H1 (cell line): ENCODE measurements around the gene PRKAA2. TPM values are rescaled to one million over a fixed set of nuclear protein-coding genes. Genes with fewer than 3 reads are reported as not detected.

Source experiments
- CTCF ChIA-PET: fragments of 300-600 bp; sonication (Branson Sonifier 250); formaldehyde crosslinking; loops from one replicate; lab custom pipeline; 2021; ENCODE audit not compliant: partially characterized antibody; lab: Charles Lee
- POLR2A ChIA-PET: fragments of 300-600 bp; sonication (Branson Sonifier 250); formaldehyde crosslinking; loops from one replicate; lab custom pipeline; 2021; ENCODE audit warnings: inconsistent platforms; ENCODE audit not compliant: partially characterized antibody; lab: Charles Lee
- DNase-seq, 2 experiments: peaks; one replicate each; pipeline versions ENCODE4 v3.0.0 to v3.0.0-alpha.2; 2010 to 2022; ENCODE audit warnings: low spot score in 2 of 2, low read depth in 1 of 2, mixed read lengths in 1 of 2
- FAIRE-seq: peaks from 2 replicates; lab custom pipeline; 2011; peaks lifted over from hg19 to GRCh38; lab: Jason Lieb, UNC
- H2AFZ ChIP-seq: 2 replicates; pipeline ENCODE4 v1.8.1; 2012; ENCODE audit warnings: low read length, inconsistent platforms
- H2AK5ac ChIP-seq: 2 replicates; pipeline ENCODE4 v1.6.1; 2013; ENCODE audit warnings: low read depth, low read length
- H2BK120ac ChIP-seq: replicated peaks from 2 replicates; pipeline ENCODE3; 2013; ENCODE audit warnings: low read depth, low read length, inconsistent platforms
- H2BK12ac ChIP-seq: 2 replicates; pipeline ENCODE4 v1.6.1; 2013; ENCODE audit warnings: low read depth, low read length
- H2BK15ac ChIP-seq: 2 replicates; pipeline ENCODE4 v1.6.1; 2013; ENCODE audit warnings: low read length
- H2BK20ac ChIP-seq: 2 replicates; pipeline ENCODE4 v1.6.1; 2013; ENCODE audit warnings: low read length
- H2BK5ac ChIP-seq: 2 replicates; pipeline ENCODE4 v1.6.1; 2013; ENCODE audit warnings: low read depth, low read length
- H3K14ac ChIP-seq: 2 replicates; pipeline ENCODE4 v1.6.1; 2013; ENCODE audit warnings: inconsistent platforms; ENCODE audit not compliant: insufficient read length
- H3K18ac ChIP-seq: 2 replicates; pipeline ENCODE4 v1.6.1; 2013; ENCODE audit warnings: low read length; ENCODE audit errors: extremely low read depth
- H3K23ac ChIP-seq: 2 replicates; pipeline ENCODE4 v1.6.1; 2013; ENCODE audit warnings: inconsistent platforms; ENCODE audit not compliant: insufficient read length
- H3K23me2 ChIP-seq: 2 replicates; pipeline ENCODE4 v1.6.1; 2013; ENCODE audit warnings: low read depth, low read length
- H3K27ac ChIP-seq: 2 replicates; pipeline ENCODE4 v1.6.1; 2011; ENCODE audit warnings: low read depth, low read length, inconsistent platforms
- H3K27me3 ChIP-seq, 4 experiments: replicated peaks in 1 of 4; 1 replicate in 1 of 4; 2 replicates in 3 of 4; pipeline versions ENCODE4 v1.6.1 to v1.8.1; 2011 to 2013; ENCODE audit warnings: low read length in 3 of 4, mild to moderate bottlenecking in 3 of 4, inconsistent platforms in 2 of 4, mixed read lengths in 2 of 4, moderate library complexity in 1 of 4; ENCODE audit not compliant: control insufficient read depth in 3 of 4, insufficient read depth in 3 of 4; ENCODE audit errors: extremely low read depth in 1 of 4
- H3K36me3 ChIP-seq, 4 experiments: 2 replicates each; pipeline versions ENCODE4 v1.6.1 to v1.8.1; 2011 to 2013; ENCODE audit warnings: mild to moderate bottlenecking in 4 of 4, low read length in 3 of 4, moderate library complexity in 2 of 4, control low read depth in 1 of 4, inconsistent platforms in 1 of 4; ENCODE audit not compliant: insufficient read depth in 4 of 4, control insufficient read depth in 2 of 4
- H3K4ac ChIP-seq: replicated peaks from 2 replicates; pipeline ENCODE3; 2013; ENCODE audit warnings: low read length, low read depth, mixed read lengths, inconsistent platforms; ENCODE audit not compliant: insufficient read length
- H3K4me1 ChIP-seq, 4 experiments: replicated peaks in 1 of 4; 1 replicate in 1 of 4; 2 replicates in 3 of 4; pipeline versions ENCODE4 v1.6.1 to v1.8.1; 2011 to 2013; ENCODE audit warnings: low read length in 3 of 4, inconsistent platforms in 2 of 4, mixed read lengths in 1 of 4; ENCODE audit not compliant: insufficient read depth in 4 of 4, control insufficient read depth in 3 of 4
- H3K4me2 ChIP-seq, 2 experiments: 2 replicates each; pipeline versions ENCODE4 v1.6.1 to v1.8.1; 2011 to 2013; ENCODE audit warnings: low read depth in 2 of 2, low read length in 2 of 2, control low read depth in 1 of 2, inconsistent platforms in 1 of 2, mild to moderate bottlenecking in 1 of 2; ENCODE audit not compliant: insufficient read depth in 1 of 2
- H3K4me3 ChIP-seq, 4 experiments: fragments of 200-600, 300-600 bp in 1 of 4; sonication (generic), shearing (Covaris generic), sonication (Bioruptor Twin) in 1 of 4; 2 replicates each; pipeline versions ENCODE4 v1.5.1 to v1.8.1; 2011 to 2016; ENCODE audit warnings: low read length in 4 of 4, low read depth in 3 of 4, control low read depth in 2 of 4, inconsistent platforms in 2 of 4, mild to moderate bottlenecking in 2 of 4, mixed read lengths in 1 of 4, moderate library complexity in 1 of 4; ENCODE audit not compliant: insufficient read depth in 2 of 4; ENCODE audit errors: extremely low read depth in 1 of 4
- H3K56ac ChIP-seq: replicated peaks from 2 replicates; pipeline ENCODE3; 2013; ENCODE audit warnings: low read depth, mild to moderate bottlenecking, mixed read lengths, low read length, inconsistent platforms; ENCODE audit not compliant: insufficient read length
- H3K79me1 ChIP-seq: 2 replicates; pipeline ENCODE4 v1.6.1; 2013; ENCODE audit warnings: low read depth, low read length, control low read depth
- H3K79me2 ChIP-seq, 2 experiments: 2 replicates each; pipeline versions ENCODE4 v1.6.1 to v1.8.1; 2012 to 2013; ENCODE audit warnings: low read length in 2 of 2, mild to moderate bottlenecking in 2 of 2, inconsistent platforms in 1 of 2; ENCODE audit not compliant: insufficient read depth in 2 of 2, control insufficient read depth in 1 of 2
- H3K9ac ChIP-seq, 4 experiments: replicated peaks in 1 of 4; 1 replicate in 1 of 4; 2 replicates in 3 of 4; pipeline versions ENCODE4 v1.6.1 to v1.8.1; 2011 to 2013; ENCODE audit warnings: low read depth in 3 of 4, low read length in 3 of 4, control low read depth in 2 of 4, mild to moderate bottlenecking in 2 of 4, moderate library complexity in 2 of 4, inconsistent platforms in 1 of 4; ENCODE audit errors: extremely low read depth in 1 of 4
- H3K9me3 ChIP-seq, 2 experiments: 2 replicates each; pipeline versions ENCODE4 v1.6.1 to v1.8.1; 2012 to 2013; ENCODE audit warnings: mild to moderate bottlenecking in 2 of 2, moderate library complexity in 2 of 2, control low read depth in 1 of 2, inconsistent platforms in 1 of 2, low read depth in 1 of 2, low read length in 1 of 2, mixed read lengths in 1 of 2; ENCODE audit not compliant: insufficient read depth in 2 of 2
- H4K20me1 ChIP-seq, 2 experiments: replicated peaks in 1 of 2; 2 replicates each; pipeline versions ENCODE3 to v1.8.1; 2011 to 2013; ENCODE audit warnings: inconsistent platforms in 2 of 2, low read length in 2 of 2, mild to moderate bottlenecking in 1 of 2; ENCODE audit not compliant: insufficient read depth in 2 of 2, control insufficient read depth in 1 of 2
- H4K5ac ChIP-seq: 2 replicates; pipeline ENCODE4 v1.6.1; 2013; ENCODE audit warnings: low read length, low read depth, mixed read lengths, inconsistent platforms; ENCODE audit not compliant: insufficient read length
- H4K8ac ChIP-seq: 2 replicates; pipeline ENCODE4 v1.8.0; 2013; ENCODE audit warnings: mild to moderate bottlenecking, moderate library complexity, low read length, inconsistent platforms; ENCODE audit not compliant: insufficient read depth; ENCODE audit errors: extremely low read depth
- H4K91ac ChIP-seq: replicated peaks from 2 replicates; pipeline ENCODE3; 2013; ENCODE audit warnings: low read length, mixed read lengths, inconsistent platforms; ENCODE audit not compliant: insufficient read length
- BRCA1 ChIP-seq: IDR thresholded peaks from 2 replicates; pipeline ENCODE4 v1.6.1; 2012; ENCODE audit warnings: low read depth, low read length, improper control_type of control experiment
- CBX5 ChIP-seq: fragments of 300-800, 300-1000 bp; sonication (generic); IDR thresholded peaks from 2 replicates; pipeline ENCODE4 v1.7.1; 2016; ENCODE audit warnings: antibody characterized with exemption, low read length, low read depth
- CBX8 ChIP-seq: fragments of 300-800, 300-1000 bp; sonication (generic); IDR thresholded peaks from 2 replicates; pipeline ENCODE4 v1.7.1; 2016; ENCODE audit warnings: low read depth, low read length, borderline replicate concordance
- GABPA ChIP-seq: IDR thresholded peaks from 2 replicates; pipeline ENCODE4 v1.6.1; 2011; ENCODE audit warnings: mild to moderate bottlenecking, low read length, moderate library complexity, borderline replicate concordance; ENCODE audit not compliant: insufficient read depth
- HDAC2 ChIP-seq, 2 experiments: fragments of 300-600 bp in 1 of 2; sonication (generic) in 1 of 2; IDR thresholded peaks; 2 replicates each; pipeline ENCODE4 v1.6.1; 2011 to 2012; ENCODE audit warnings: low read depth in 2 of 2, low read length in 2 of 2, mild to moderate bottlenecking in 2 of 2, moderate library complexity in 2 of 2, borderline replicate concordance in 1 of 2, inconsistent platforms in 1 of 2
- KDM4A ChIP-seq: IDR thresholded peaks from one replicate; pipeline ENCODE4 v1.7.1; 2012; ENCODE audit warnings: low read depth, mild to moderate bottlenecking, moderate library complexity, low read length, inconsistent platforms; ENCODE audit not compliant: severe bottlenecking
- KDM5A ChIP-seq: fragments of 200-600 bp; IDR thresholded peaks from 2 replicates; pipeline ENCODE4 v1.7.1; 2012; ENCODE audit warnings: mild to moderate bottlenecking, low read length, inconsistent platforms, mixed read lengths
- SAP30 ChIP-seq: fragments of 300-600 bp; sonication (generic); IDR thresholded peaks from 2 replicates; pipeline ENCODE4 v1.7.1; 2012; ENCODE audit warnings: low read length, moderate library complexity, mild to moderate bottlenecking, inconsistent platforms; ENCODE audit not compliant: insufficient read depth, insufficient replicate concordance
- SIRT6 ChIP-seq: IDR thresholded peaks from one replicate; pipeline ENCODE4 v1.7.1; 2012; ENCODE audit warnings: low read length, inconsistent platforms
- SIX5 ChIP-seq: IDR thresholded peaks from 2 replicates; pipeline ENCODE4 v1.6.1; 2011; ENCODE audit warnings: mild to moderate bottlenecking, low read depth, low read length
- SP1 ChIP-seq: IDR thresholded peaks from 2 replicates; pipeline ENCODE4 v1.6.1; 2011; ENCODE audit warnings: low read depth, low read length
- SUZ12 ChIP-seq: fragments of 200-600 bp; sonication (generic); IDR thresholded peaks from 2 replicates; pipeline ENCODE4 v1.6.1; 2012; ENCODE audit warnings: mild to moderate bottlenecking, inconsistent platforms, low read length, moderate library complexity, mixed read lengths
- WGBS, 2 experiments: shearing (Covaris generic) in 1 of 2; methylation state at CpG; one replicate each; pipeline versions ENCODE4 v1.1.6 to v1.1.7; 2013 to 2015; ENCODE audit warnings: low lambda C conversion rate in 2 of 2, mixed read lengths in 2 of 2, inconsistent platforms in 1 of 2, low coverage in 1 of 2, missing lambda C conversion rate in 1 of 2; ENCODE audit not compliant: insufficient replicate concordance in 2 of 2, insufficient coverage in 1 of 2, insufficient read length in 1 of 2; ENCODE audit errors: extremely low coverage in 1 of 2, missing lambda C conversion rate in 1 of 2; 5-methylcytosine and 5-hydroxymethylcytosine counted together
- polyA plus RNA-seq, 7 experiments: library from polyadenylated mRNA; depleted of rRNA in 3 of 7; stranded (reverse) in 5 of 7; unstranded in 2 of 7; fragments of >200 nt in 5 of 7; fragments of 200-250 nt in 2 of 7; gene quantifications; 1 replicate in 5 of 7; 2 replicates in 1 of 7; 4 replicates in 1 of 7; pipeline versions ENCODE4 v1.2.1 to v1.2.3, GENCODE V29; 2011 to 2013; ENCODE audit warnings: missing spikeins in 2 of 7, mixed read lengths in 2 of 7
- total RNA-seq: library from RNA; stranded (reverse); fragmentation: NEBNext Ultra II Directional; extraction: Animal tissue kit (Norgen Biotek cat#: 25700); gene quantifications from 2 replicates; pipeline ENCODE4 v1.2.1, GENCODE V29; 2021
- TF ChIP-seq, protein P1 (sequence below): IDR thresholded peaks from 2 replicates; pipeline ENCODE4 v1.6.1; 2012; ENCODE audit warnings: low read length, inconsistent platforms

Gene PRKAA2
- total and polyA plus RNA-seq, 2 of the 8 experiments (the other 6 are each of a cell fraction or from before 2014, with no cell fraction given), result 2.6 to 6.4 TPM

DNA sequence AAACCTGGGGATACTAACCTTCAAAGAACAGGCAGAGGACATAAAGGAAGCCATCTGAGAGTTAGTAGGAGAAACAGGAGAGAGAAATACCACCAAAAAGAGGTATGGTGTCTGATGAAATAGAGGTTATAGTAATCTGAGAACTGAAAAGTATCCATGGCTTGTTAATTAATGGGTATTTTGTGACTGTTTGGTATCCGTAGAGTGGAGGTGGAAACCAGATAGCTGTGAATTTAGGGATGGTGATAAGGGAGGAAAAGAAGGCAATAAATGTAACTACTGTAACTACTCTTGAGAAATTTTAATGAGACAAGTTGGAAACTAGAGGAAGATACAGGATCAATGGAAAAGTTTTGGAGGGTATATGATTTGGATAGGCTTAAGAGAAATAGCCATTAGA lies 27.5 kb downstream of the PRKAA2 start:
- Histone ChIP-seq H4K5ac (no peak overlapping the region), H3K23ac (no peak overlapping the region), H2AFZ (no peak overlapping the region), H2BK15ac (no peak overlapping the region), H3K79me2 (no peaks in the 10 kb centered on the region), H2BK120ac (no peak overlapping the region), H3K79me1 (no peaks in the 10 kb centered on the region; the same call in 1 of the 2 replicates), H3K23me2 (no peaks in the 10 kb centered on the region), H3K36me3 (no peaks in the 10 kb centered on the region), H3K4me3 (no peak overlapping the region), H2BK5ac (no peak overlapping the region), H2AK5ac (no peak overlapping the region), H3K9ac (no peak overlapping the region), H3K9me3 (no peaks in the 10 kb centered on the region), H3K56ac (no peak overlapping the region), H2BK20ac (no peak overlapping the region), H4K20me1 (no peaks in the 10 kb centered on the region), H3K27me3 (no peaks in the 10 kb centered on the region), H3K14ac (no peak overlapping the region), H3K4me2 (no peak overlapping the region), H2BK12ac (no peak overlapping the region), H3K27ac (no peak overlapping the region), H3K18ac (no peak overlapping the region), H4K8ac (no peak overlapping the region), H3K4me1 (no peaks in the 10 kb centered on the region), H4K91ac (no peak overlapping the region), H3K4ac (no peak overlapping the region)
- TF ChIP-seq CBX5 (no peak), SIRT6 (no peak), SP1 (no peak), CBX8 (no peak), SIX5 (no peak), SUZ12 (no peak), BRCA1 (no peak), KDM5A (no peak), KDM4A (no peak), GABPA (no peak), HDAC2 (IDR thresholded peaks at IDR 0.05; ENCODE audit: borderline replicate concordance in 1 of 2, low read depth in 2 of 2, low read length in 2 of 2) (no peak), SAP30 (no peak)
- TF ChIP-seq, protein P1, sequence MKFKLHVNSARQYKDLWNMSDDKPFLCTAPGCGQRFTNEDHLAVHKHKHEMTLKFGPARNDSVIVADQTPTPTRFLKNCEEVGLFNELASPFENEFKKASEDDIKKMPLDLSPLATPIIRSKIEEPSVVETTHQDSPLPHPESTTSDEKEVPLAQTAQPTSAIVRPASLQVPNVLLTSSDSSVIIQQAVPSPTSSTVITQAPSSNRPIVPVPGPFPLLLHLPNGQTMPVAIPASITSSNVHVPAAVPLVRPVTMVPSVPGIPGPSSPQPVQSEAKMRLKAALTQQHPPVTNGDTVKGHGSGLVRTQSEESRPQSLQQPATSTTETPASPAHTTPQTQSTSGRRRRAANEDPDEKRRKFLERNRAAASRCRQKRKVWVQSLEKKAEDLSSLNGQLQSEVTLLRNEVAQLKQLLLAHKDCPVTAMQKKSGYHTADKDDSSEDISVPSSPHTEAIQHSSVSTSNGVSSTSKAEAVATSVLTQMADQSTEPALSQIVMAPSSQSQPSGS, result no peak
- FAIRE-seq (no peak), DNase-seq (no peak)
- ChIA-PET POLR2A (no interaction called here), CTCF (interaction anchor here (1.3 kb wide), 1 partner anchor 36 kb away, joined by 4 read pairs; no protein-coding TSS in a partner anchor)
- WGBS, 2 experiments, result 85% methylated on average over 1 of the region's 1 CpG; no CpG with 5 or more reads in 1 of the 2 experiments
